Neural cell (in vitro differentiated cells): ENCODE data around the gene LRRC27. TPM values are rescaled to one million over a fixed set of nuclear protein-coding genes. Genes with fewer than 3 reads are reported as not detected.

Source experiments
- H2AFZ ChIP-seq: fragments of 200-600, 300-800 bp; sonication (generic), shearing (Covaris generic); 2 replicates; pipeline ENCODE4 v1.6.0; 2014; ENCODE audit warnings: low read depth, mild to moderate bottlenecking, antibody characterized with exemption, low read length, moderate library complexity
- H3F3A ChIP-seq: fragments of 200-600 bp; shearing (Covaris generic); 2 replicates; pipeline ENCODE4 v1.6.1; 2016; ENCODE audit warnings: mild to moderate bottlenecking, moderate library complexity, mixed read lengths, antibody characterized with exemption, low read length; ENCODE audit not compliant: insufficient read depth, poor library complexity, severe bottlenecking
- H3K27ac ChIP-seq: fragments of 200-600, 300-800 bp; sonication (generic), shearing (Covaris generic); 2 replicates; pipeline ENCODE4 v1.5.1; 2014; ENCODE audit warnings: mild to moderate bottlenecking, low read length, moderate library complexity
- H3K27me3 ChIP-seq: fragments of 300-800, 200-600 bp; sonication (generic), shearing (Covaris generic); 2 replicates; pipeline ENCODE4 v1.6.0; 2014; ENCODE audit warnings: mild to moderate bottlenecking, low read depth, low read length, moderate library complexity; ENCODE audit not compliant: insufficient read depth
- H3K36me3 ChIP-seq: fragments of 300-800, 200-600 bp; sonication (generic), shearing (Covaris generic); 2 replicates; pipeline ENCODE4 v1.5.1; 2014; ENCODE audit warnings: mild to moderate bottlenecking, antibody characterized with exemption, low read length, moderate library complexity; ENCODE audit not compliant: insufficient read depth
- H3K4me2 ChIP-seq: fragments of 300-800, 200-600 bp; sonication (generic), shearing (Covaris generic); 2 replicates; pipeline ENCODE4 v1.6.0; 2014; ENCODE audit warnings: mild to moderate bottlenecking, low read length
- H3K4me3 ChIP-seq: fragments of 300-800, 200-600 bp; sonication (generic), shearing (Covaris generic); 2 replicates; pipeline ENCODE4 v1.5.1; 2014; ENCODE audit warnings: mild to moderate bottlenecking, low read length, moderate library complexity
- H3K79me2 ChIP-seq: fragments of 200-600 bp; shearing (Covaris generic); replicated peaks from 2 replicates; pipeline ENCODE4 v1.6.0; 2014; ENCODE audit warnings: mild to moderate bottlenecking, low read length, moderate library complexity; ENCODE audit not compliant: insufficient read depth
- H3K9ac ChIP-seq: fragments of 300-800, 200-600 bp; sonication (generic), shearing (Covaris generic); 2 replicates; pipeline ENCODE4 v1.6.1; 2016; ENCODE audit warnings: mild to moderate bottlenecking, low read length, mixed read lengths
- H3K9me2 ChIP-seq: fragments of 200-600 bp; shearing (Covaris generic); 2 replicates; pipeline ENCODE4 v1.6.1; 2016; ENCODE audit warnings: mild to moderate bottlenecking, low read length, mixed read lengths; ENCODE audit not compliant: insufficient read depth
- H3K9me3 ChIP-seq: fragments of 200-600, 300-800 bp; sonication (generic), shearing (Covaris generic); 2 replicates; pipeline ENCODE4 v1.6.1; 2016; ENCODE audit warnings: mild to moderate bottlenecking, mixed run types, low read length, moderate library complexity, mixed read lengths
- H4K20me1 ChIP-seq: fragments of 200-600 bp; shearing (Covaris generic); 2 replicates; pipeline ENCODE4 v1.6.1; 2016; ENCODE audit warnings: mild to moderate bottlenecking, mixed run types; ENCODE audit not compliant: insufficient read depth
- CTCF ChIP-seq: fragments of 450-650 bp; IDR thresholded peaks from 2 replicates; pipeline ENCODE4 v1.5.1; 2014; ENCODE audit warnings: antibody characterized with exemption, mild to moderate bottlenecking, moderate library complexity; ENCODE audit not compliant: poor library complexity, severe bottlenecking
- EP300 ChIP-seq: fragments of 450-650 bp; conservative IDR thresholded peaks from 2 replicates; pipeline ENCODE4 v1.6.1; 2014; ENCODE audit warnings: antibody characterized with exemption, mild to moderate bottlenecking, moderate library complexity; ENCODE audit not compliant: poor library complexity, severe bottlenecking
- EZH2 ChIP-seq: fragments of 200-600, 300-800 bp; shearing (Covaris generic), sonication (generic); IDR thresholded peaks from 2 replicates; pipeline ENCODE4 v1.6.1; 2014; ENCODE audit warnings: antibody characterized with exemption, low read length, borderline replicate concordance, mild to moderate bottlenecking; ENCODE audit not compliant: insufficient read depth, poor library complexity, severe bottlenecking
- MXI1 ChIP-seq: fragments of 450-650 bp; conservative IDR thresholded peaks from 2 replicates; pipeline ENCODE4 v1.6.1; 2014; ENCODE audit warnings: antibody characterized with exemption, mild to moderate bottlenecking; ENCODE audit not compliant: poor library complexity, severe bottlenecking
- POLR2AphosphoS5 ChIP-seq: IDR thresholded peaks from 2 replicates; pipeline ENCODE4 v1.6.1; 2012
- RAD21 ChIP-seq: fragments of 450-650 bp; conservative IDR thresholded peaks from 2 replicates; pipeline ENCODE4 v1.6.1; 2014; ENCODE audit warnings: antibody characterized with exemption, mild to moderate bottlenecking, moderate library complexity
- REST ChIP-seq: IDR thresholded peaks from 2 replicates; pipeline ENCODE4 v1.6.1; 2012; ENCODE audit warnings: borderline replicate concordance
- SMC3 ChIP-seq: fragments of 450-650 bp; conservative IDR thresholded peaks from 2 replicates; pipeline ENCODE4 v1.6.1; 2014; ENCODE audit warnings: antibody characterized with exemption, mild to moderate bottlenecking, moderate library complexity; ENCODE audit not compliant: poor library complexity
- TAF1 ChIP-seq: IDR thresholded peaks from 2 replicates; pipeline ENCODE4 v1.6.1; 2012; ENCODE audit warnings: low read depth
- polyA plus RNA-seq: library from polyadenylated mRNA; depleted of rRNA; stranded (reverse); fragments of >200 nt; gene quantifications from 2 replicates; pipeline ENCODE4 v1.2.3, GENCODE V29; 2014

The LRRC27 gene
- polyA plus RNA-seq, 1 donor from 2014 or later, result 26.7 TPM

GRCh38 chr10:132319853-132320653 lies 11.9 kb upstream of the LRRC27 start:
- Histone ChIP-seq H2AFZ (no peak overlapping the region), H3K4me2 (no peak overlapping the region), H3K9ac (no peak overlapping the region), H3K36me3 (no peaks in the 10 kb centered on the region), H3F3A (no peaks in the 10 kb centered on the region), H3K27ac (no peak overlapping the region), H3K9me3 (no peaks in the 10 kb centered on the region), H3K9me2 (no peaks in the 10 kb centered on the region), H3K27me3 (no peaks in the 10 kb centered on the region), H3K4me3 (no peak overlapping the region), H4K20me1 (no peaks in the 10 kb centered on the region), H3K79me2 (no peaks in the 10 kb centered on the region)
- TF ChIP-seq MXI1 (no peak), RAD21 (no peak), EP300 (no peak), POLR2AphosphoS5 (no peak), REST (no peak), SMC3 (no peak), CTCF (no peak), TAF1 (no peak), EZH2 (no peak)

GRCh38 chr10:132320654-132321469 lies 11.1 kb upstream of the LRRC27 start:
- no peak overlapping the region for H3K27ac ChIP-seq
- no peaks in the 10 kb centered on the region for H3K9me2 ChIP-seq
- no peak overlapping the region for H3K4me3 ChIP-seq
- no peaks in the 10 kb centered on the region for H3K79me2 ChIP-seq
- H2AFZ ChIP-seq, result no peak overlapping the region
- TF ChIP-seq TAF1, result no peak
- TF ChIP-seq RAD21, result no peak
- TF ChIP-seq POLR2AphosphoS5, result no peak
- no peak for TF ChIP-seq REST
- no peaks in the 10 kb centered on the region for H3K27me3 ChIP-seq
- H3F3A ChIP-seq, result no peaks in the 10 kb centered on the region
- H3K9ac ChIP-seq, result no peak overlapping the region
- no peaks in the 10 kb centered on the region for H3K36me3 ChIP-seq
- no peak overlapping the region for H3K4me2 ChIP-seq
- H3K9me3 ChIP-seq, result no peaks in the 10 kb centered on the region
- no peaks in the 10 kb centered on the region for H4K20me1 ChIP-seq
